Adrenal gland (tissue), 12 donors: Measurements from ENCODE around the gene CCDC170. TPM values are rescaled to one million over a fixed set of nuclear protein-coding genes. Genes with fewer than 3 reads are reported as not detected.

Experiments
- DNase-seq, 7 donors: peaks; one replicate each; pipeline ENCODE4 v3.0.0-alpha.2; 2019 to 2020
- H3K27ac ChIP-seq, 5 donors: fragments of 200-600 bp; sonication (generic) in 4 of 5; 1 replicate in 3 of 5; 2 replicates in 2 of 5; pipeline versions ENCODE4 v1.5.1 to v1.8.0; 2016 to 2020; ENCODE audit warnings: mild to moderate bottlenecking in 1 of 5
- H3K27me3 ChIP-seq: fragments of 200-600 bp; 2 replicates; pipeline ENCODE4 v1.8.0; 2021
- H3K36me3 ChIP-seq, 2 donors: fragments of 200-600 bp; replicated peaks in 1 of 2; 1 replicate in 1 of 2; 2 replicates in 1 of 2; pipeline versions ENCODE4 v1.5.1 to v1.8.0; 2018 to 2022
- H3K4me1 ChIP-seq, 2 donors: fragments of 200-600 bp; replicated peaks in 1 of 2; 1 replicate in 1 of 2; 2 replicates in 1 of 2; pipeline versions ENCODE4 v1.5.1 to v1.8.0; 2018 to 2021
- H3K4me3 ChIP-seq, 4 donors: fragments of 200-600 bp; sonication (generic) in 3 of 4; one replicate each; pipeline ENCODE4 v1.5.1; 2016 to 2018
- H3K9me3 ChIP-seq, 3 donors: fragments of 200-600 bp; sonication (generic) in 1 of 3; replicated peaks in 1 of 3; 1 replicate in 2 of 3; 2 replicates in 1 of 3; pipeline versions ENCODE4 v1.5.1 to v1.8.0; 2016 to 2021
- POLR2A ChIP-seq, 2 donors: fragments of 450-650 bp; IDR thresholded peaks; one replicate each; pipeline ENCODE4 v1.6.1; 2017; ENCODE audit warnings: antibody characterized with exemption in 2 of 2, mild to moderate bottlenecking in 2 of 2, moderate library complexity in 1 of 2
- WGBS, 4 donors: extraction: QIAGEN DNeasy Blood & Tissue Kit in 2 of 4; methylation state at CpG; one replicate each; pipeline versions ENCODE4 v1.1.5 to v1.1.7; 2013 to 2017; 5-methylcytosine and 5-hydroxymethylcytosine counted together
- intact Hi-C, 2 donors: fragments of 100-400 bp; cut with DNase I; formaldehyde crosslinking; loops; one replicate each; pipeline versions ENCODE4 v1.14.1 to v1.15.0; 2022 to 2023
- polyA plus RNA-seq, 3 donors: library from polyadenylated mRNA; stranded (reverse); fragments of 200-250 nt in 2 of 3; fragments of 350-450 nt in 1 of 3; fragmentation: Illumina TruSeq in 1 of 3; extraction: RNeasy Lipid Tissue Mini Kit (QIAGEN cat#74804) in 1 of 3; gene quantifications; one replicate each; pipeline ENCODE4 v1.2.3, GENCODE V29; 2013 to 2014
- total RNA-seq, 9 donors: library from RNA; depleted of rRNA in 4 of 9; stranded (reverse); fragments of >200 nt in 4 of 9; fragments of 120-200 nt in 1 of 9; fragmentation: NEBNext Ultra II Directional in 1 of 9; extraction: Animal tissue kit (Norgen Biotek cat#: 25700) in 1 of 9; gene quantifications; one replicate each; pipeline versions ENCODE4 v1.1.0 to v1.2.4, GENCODE V29; 2013 to 2023
- TF ChIP-seq, protein P1 (sequence below), 6 experiments: fragments of 450-650 bp in 4 of 6; fragments of 200-600 bp in 2 of 6; sonication (generic) in 1 of 6; IDR thresholded peaks; 1 replicate in 5 of 6; 2 replicates in 1 of 6; pipeline versions ENCODE4 v1.5.1 to v1.8.0; 2016 to 2021; ENCODE audit warnings: antibody characterized with exemption in 6 of 6, mild to moderate bottlenecking in 2 of 6, moderate library complexity in 1 of 6
- donor health status: healthy with polysubstance abuse.
- donor health status: Bipolar disorder and iron deficiency.
- donor health status: DM: yes; HTN: yes; CAD: no.
- donor health status: DM: no; HTN: no; CAD: no.
- donor health status: DM: no; HTN: no; CAD: no.
- donor health status: DM: yes; HTN: yes; CAD: no.

Gene CCDC170
- total and polyA plus RNA-seq, 12 donors, result 2.0 to 13.5 (median 6.1) TPM

DNA sequence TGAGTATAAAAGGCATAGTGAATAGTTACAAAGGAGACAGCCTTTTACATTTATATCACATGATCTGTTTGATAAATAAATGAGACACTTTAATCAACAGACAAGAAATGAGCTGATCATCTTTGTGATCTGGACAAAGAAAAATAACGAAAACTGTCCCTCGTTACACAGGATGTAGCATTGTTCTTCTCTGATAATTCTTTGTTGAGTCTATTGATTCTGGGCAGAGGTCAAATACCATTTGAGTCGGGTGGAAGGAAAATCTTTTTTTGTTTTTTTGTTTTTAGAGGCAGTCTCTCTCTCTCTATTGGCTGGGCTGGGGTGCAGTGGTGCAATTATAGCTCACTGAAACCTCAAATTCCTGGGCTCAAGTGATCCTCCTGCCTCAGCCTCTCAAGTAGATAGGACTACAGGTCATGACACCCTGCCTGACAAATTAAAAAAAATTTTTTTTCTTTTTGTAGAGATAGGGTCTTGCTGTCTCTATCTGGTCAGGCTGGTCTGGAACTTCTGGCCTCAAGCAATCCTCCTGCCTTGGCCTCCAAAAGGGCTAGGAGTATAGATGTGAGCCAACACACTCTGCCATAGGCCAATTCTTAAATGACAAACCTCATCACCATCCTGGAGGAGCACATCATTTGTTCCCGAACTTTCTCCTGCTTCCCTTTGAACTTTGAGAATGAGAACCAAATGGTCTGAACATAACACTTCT lies 41.8 kb downstream of the CCDC170 start:
- 77 to 86% (median 81%) methylated on average over 4 of the region's 4 CpGs for WGBS, 4 donors
- Histone ChIP-seq H3K9me3 (no peaks in the 10 kb centered on the region), H3K27me3 (no peaks in the 10 kb centered on the region), H3K4me3 (no peak overlapping the region), H3K4me1 (peaks cover 5 to 23% of the 10 kb centered on the region in 2 donors), H3K36me3 (no peaks in the 10 kb centered on the region), H3K27ac (no peak overlapping the region)
- TF ChIP-seq, protein P1, sequence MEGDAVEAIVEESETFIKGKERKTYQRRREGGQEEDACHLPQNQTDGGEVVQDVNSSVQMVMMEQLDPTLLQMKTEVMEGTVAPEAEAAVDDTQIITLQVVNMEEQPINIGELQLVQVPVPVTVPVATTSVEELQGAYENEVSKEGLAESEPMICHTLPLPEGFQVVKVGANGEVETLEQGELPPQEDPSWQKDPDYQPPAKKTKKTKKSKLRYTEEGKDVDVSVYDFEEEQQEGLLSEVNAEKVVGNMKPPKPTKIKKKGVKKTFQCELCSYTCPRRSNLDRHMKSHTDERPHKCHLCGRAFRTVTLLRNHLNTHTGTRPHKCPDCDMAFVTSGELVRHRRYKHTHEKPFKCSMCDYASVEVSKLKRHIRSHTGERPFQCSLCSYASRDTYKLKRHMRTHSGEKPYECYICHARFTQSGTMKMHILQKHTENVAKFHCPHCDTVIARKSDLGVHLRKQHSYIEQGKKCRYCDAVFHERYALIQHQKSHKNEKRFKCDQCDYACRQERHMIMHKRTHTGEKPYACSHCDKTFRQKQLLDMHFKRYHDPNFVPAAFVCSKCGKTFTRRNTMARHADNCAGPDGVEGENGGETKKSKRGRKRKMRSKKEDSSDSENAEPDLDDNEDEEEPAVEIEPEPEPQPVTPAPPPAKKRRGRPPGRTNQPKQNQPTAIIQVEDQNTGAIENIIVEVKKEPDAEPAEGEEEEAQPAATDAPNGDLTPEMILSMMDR (IDR thresholded peaks at IDR 0.05), result no peak
- TF ChIP-seq POLR2A (IDR thresholded peaks at IDR 0.05), result no peak
- DNase-seq, result no peak
- intact Hi-C loops, result no loop called here

- H3K27me3 ChIP-seq, result no peaks in the 10 kb centered on the region
- no peak overlapping the region for H3K27ac ChIP-seq
- H3K4me1 ChIP-seq, result peaks cover 5 to 23% of the 10 kb centered on the region in 2 donors
- intact Hi-C loops, result no loop called here
- DNase-seq, result no peak
- no peak overlapping the region for H3K4me3 ChIP-seq
- H3K36me3 ChIP-seq, result no peaks in the 10 kb centered on the region
- 90 to 97% (median 95%) methylated on average over 10 of the region's 10 CpGs for WGBS, 4 donors
- no peak for TF ChIP-seq POLR2A (IDR thresholded peaks at IDR 0.05)
- TF ChIP-seq, protein P1 (IDR thresholded peaks at IDR 0.05), result no peak
- no peaks in the 10 kb centered on the region for H3K9me3 ChIP-seq
Measured at GRCh38 chr6:151536188-151536479, 42.3 kb downstream of the CCDC170 start.

DNA sequence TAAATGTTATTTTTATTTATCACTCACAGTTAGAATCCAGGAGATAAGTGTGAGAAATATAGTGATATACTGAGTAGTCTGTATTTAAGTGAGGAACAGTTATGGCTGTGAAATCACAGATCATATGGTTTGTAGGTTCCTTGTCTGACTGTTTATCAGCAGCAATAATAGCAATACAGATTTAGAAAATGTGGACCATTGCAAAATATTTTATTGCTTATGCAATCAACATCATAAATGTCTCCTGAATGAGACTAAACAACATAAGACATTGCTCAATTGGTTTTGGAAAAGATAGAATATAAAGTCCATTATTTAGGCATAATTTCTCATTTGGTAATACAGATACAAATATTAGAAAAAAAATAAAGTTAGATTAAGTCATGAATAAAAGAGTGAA lies 43.7 kb downstream of the CCDC170 start:
- TF ChIP-seq POLR2A (IDR thresholded peaks at IDR 0.05), result no peak
- TF ChIP-seq, protein P1 (IDR thresholded peaks at IDR 0.05), result no peak

DNA sequence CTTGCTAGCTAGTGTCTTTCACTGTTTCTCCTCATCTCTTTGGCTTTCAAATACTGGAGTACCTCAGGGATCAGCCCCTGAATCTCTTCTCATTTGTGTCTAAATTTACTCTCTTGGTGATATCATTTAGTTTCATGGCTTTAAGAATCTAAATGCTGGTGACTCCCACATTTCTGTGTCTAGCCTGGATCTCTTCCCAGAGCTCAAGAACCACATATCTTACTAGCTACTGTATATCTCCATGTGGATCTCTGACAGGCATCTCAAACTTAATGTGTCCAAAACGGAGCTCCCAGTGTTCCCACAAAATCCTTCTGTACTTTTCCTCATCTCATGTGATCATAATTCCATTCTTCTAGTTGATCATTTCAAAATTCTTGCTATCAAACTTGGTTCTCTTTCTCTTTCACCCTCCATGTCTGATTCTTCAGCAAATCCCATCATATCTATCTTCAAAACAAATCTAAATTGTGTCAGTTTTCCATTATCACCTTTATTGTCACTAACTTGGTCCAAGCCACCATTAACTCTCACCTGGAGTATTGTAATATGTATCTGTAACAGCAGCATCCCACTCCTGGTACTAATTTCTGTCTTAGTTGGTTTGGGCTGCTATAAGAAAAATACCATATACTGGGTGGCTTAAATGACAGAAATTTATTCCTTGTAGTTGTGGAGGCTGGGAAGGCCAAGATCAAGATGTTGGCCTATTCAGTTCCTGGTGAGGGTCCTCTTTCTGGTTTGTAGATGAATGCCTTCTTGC lies 45.9 kb downstream of the CCDC170 start:
- intact Hi-C loops, result no loop called here
- TF ChIP-seq POLR2A (IDR thresholded peaks at IDR 0.05), result no peak
- TF ChIP-seq, protein P1 (IDR thresholded peaks at IDR 0.05), result no peak
- Histone ChIP-seq H3K27ac (no peak overlapping the region), H3K27me3 (no peaks in the 10 kb centered on the region), H3K36me3 (no peaks in the 10 kb centered on the region), H3K9me3 (no peaks in the 10 kb centered on the region), H3K4me1 (peaks cover 5 to 23% of the 10 kb centered on the region in 2 donors), H3K4me3 (no peak overlapping the region)
- 43 to 68% (median 55%) methylated on average over 1 of the region's 1 CpG for WGBS, 4 donors
- DNase-seq, result no peak

More for the DNA sequence above, 43.7 kb downstream of the CCDC170 start:
- peak overlapping the region in 1 of 5 donors; percentile 28 for H3K27ac ChIP-seq
- intact Hi-C loops, result no loop called here
- H3K36me3 ChIP-seq, result no peaks in the 10 kb centered on the region
- peaks cover 5 to 23% of the 10 kb centered on the region in 2 donors for H3K4me1 ChIP-seq
- no peak for DNase-seq
- no peak overlapping the region for H3K4me3 ChIP-seq
- no peaks in the 10 kb centered on the region for H3K9me3 ChIP-seq
- H3K27me3 ChIP-seq, result no peaks in the 10 kb centered on the region
